ENCODE data around the gene TEX19.
A peak's percentile ranks its signal among the peaks of the same experiment; 100 is the strongest.
"Not testable (repeated sequence)": the region's sequence is repeated elsewhere in the genome, so short reads cannot be mapped to it uniquely, and the experiment has no call there.

TEX19 gene

GRCh38 chr17:82353484-82353883, 5.6 kb upstream of the TEX19 start:
- H3K4me3 ChIP-seq (ENCODE audit: low read depth, low read length) = no peak overlapping the region
- no peak for DNase-seq (ENCODE audit: low read depth)
- TF ChIP-seq CTCF (IDR thresholded peaks at IDR 0.05; ENCODE audit: insufficient read depth, low read depth, low read length, missing control alignments) = no peak

- no peak for TF ChIP-seq CTCF (IDR thresholded peaks at IDR 0.05; ENCODE audit: insufficient read depth, low read depth, low read length, missing control alignments)
- H3K4me3 ChIP-seq (ENCODE audit: low read depth, low read length) = no peak overlapping the region
- no peak for DNase-seq (ENCODE audit: low read depth)
Measured at GRCh38 chr17:82354804-82355308, 4.2 kb upstream of the TEX19 start.

- H3K4me3 ChIP-seq (ENCODE audit: low read depth, low read length) = no peak overlapping the region
- DNase-seq (ENCODE audit: low read depth) = no peak
- TF ChIP-seq CTCF (IDR thresholded peaks at IDR 0.05; ENCODE audit: insufficient read depth, low read depth, low read length, missing control alignments) = no peak
Measured at GRCh38 chr17:82355770-82356427, 3.1 kb upstream of the TEX19 start.

GRCh38 chr17:82356845-82357355, 2.1 kb upstream of the TEX19 start:
- H3K4me3 ChIP-seq (ENCODE audit: low read depth, low read length) = no peak overlapping the region
- DNase-seq (ENCODE audit: low read depth) = no peak
- no peak for TF ChIP-seq CTCF (IDR thresholded peaks at IDR 0.05; ENCODE audit: insufficient read depth, low read depth, low read length, missing control alignments)

- H3K4me3 ChIP-seq (ENCODE audit: low read depth, low read length) = no peak overlapping the region
- TF ChIP-seq CTCF (IDR thresholded peaks at IDR 0.05; ENCODE audit: insufficient read depth, low read depth, low read length, missing control alignments) = no peak
- no peak for DNase-seq (ENCODE audit: low read depth)
Measured at GRCh38 chr17:82357394-82357793, 1.7 kb upstream of the TEX19 start.

- peak; percentile 52 for DNase-seq (ENCODE audit: low read depth)
- H3K4me3 ChIP-seq (ENCODE audit: low read depth, low read length) = not testable (repeated sequence)
Measured at GRCh38 chr17:82359451-82360074, 516 bp downstream of the TEX19 start.

GRCh38 chr17:82361885-82362633, 3.0 kb downstream of the TEX19 start:
- DNase-seq (ENCODE audit: low read depth) = no peak
- no peak for TF ChIP-seq CTCF (IDR thresholded peaks at IDR 0.05; ENCODE audit: insufficient read depth, low read depth, low read length, missing control alignments)
- H3K4me3 ChIP-seq (ENCODE audit: low read depth, low read length) = no peak overlapping the region
